Measurements from ENCODE around the gene ANXA5. TPM values are rescaled to one million over a fixed set of nuclear protein-coding genes. Genes with fewer than 3 reads are reported as not detected.

ANXA5 gene
- total RNA-seq, 2 donors from 2014 or later: 88.4 to 122 TPM

GRCh38 chr4:121679267-121679666 lies 17.5 kb downstream of the ANXA5 start:
- no peak for DNase-seq
- Histone ChIP-seq H3K9ac (ENCODE audit: low read depth in 2 of 2, low read length in 2 of 2) (no peak overlapping the region), H3K4me3 (no peak overlapping the region), H3K9me3 (no peaks in the 10 kb centered on the region), H3K4me1 (no peaks in the 10 kb centered on the region), H3K36me3 (no peaks in the 10 kb centered on the region), H3K27me3 (no peaks in the 10 kb centered on the region), H3K27ac (no peak overlapping the region)
- intact Hi-C loops (cut with DNase I): no loop called here
- TF ChIP-seq, protein P1, sequence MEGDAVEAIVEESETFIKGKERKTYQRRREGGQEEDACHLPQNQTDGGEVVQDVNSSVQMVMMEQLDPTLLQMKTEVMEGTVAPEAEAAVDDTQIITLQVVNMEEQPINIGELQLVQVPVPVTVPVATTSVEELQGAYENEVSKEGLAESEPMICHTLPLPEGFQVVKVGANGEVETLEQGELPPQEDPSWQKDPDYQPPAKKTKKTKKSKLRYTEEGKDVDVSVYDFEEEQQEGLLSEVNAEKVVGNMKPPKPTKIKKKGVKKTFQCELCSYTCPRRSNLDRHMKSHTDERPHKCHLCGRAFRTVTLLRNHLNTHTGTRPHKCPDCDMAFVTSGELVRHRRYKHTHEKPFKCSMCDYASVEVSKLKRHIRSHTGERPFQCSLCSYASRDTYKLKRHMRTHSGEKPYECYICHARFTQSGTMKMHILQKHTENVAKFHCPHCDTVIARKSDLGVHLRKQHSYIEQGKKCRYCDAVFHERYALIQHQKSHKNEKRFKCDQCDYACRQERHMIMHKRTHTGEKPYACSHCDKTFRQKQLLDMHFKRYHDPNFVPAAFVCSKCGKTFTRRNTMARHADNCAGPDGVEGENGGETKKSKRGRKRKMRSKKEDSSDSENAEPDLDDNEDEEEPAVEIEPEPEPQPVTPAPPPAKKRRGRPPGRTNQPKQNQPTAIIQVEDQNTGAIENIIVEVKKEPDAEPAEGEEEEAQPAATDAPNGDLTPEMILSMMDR (IDR thresholded peaks at IDR 0.05): no peak

DNA sequence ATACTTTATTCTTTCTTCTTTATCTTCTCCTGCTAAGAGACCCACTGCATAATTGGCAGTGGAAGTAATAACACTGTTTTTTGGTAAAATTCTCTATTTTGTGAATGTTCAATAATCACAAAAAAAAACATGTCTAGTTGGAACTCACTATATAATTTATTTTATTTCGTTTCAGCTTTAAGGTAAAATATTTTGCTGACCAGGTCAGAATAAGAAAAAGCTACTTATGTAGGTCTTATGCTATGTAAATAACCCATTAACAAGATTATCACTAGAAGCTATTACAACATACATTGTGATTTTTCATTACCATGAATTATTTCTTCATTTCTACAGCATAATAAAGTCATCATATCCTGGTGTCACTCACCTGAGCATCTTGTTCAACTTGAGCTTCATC lies 19.3 kb downstream of the ANXA5 start:
- Histone ChIP-seq H3K9ac (ENCODE audit: low read depth in 2 of 2, low read length in 2 of 2) (no peak overlapping the region), H3K27me3 (no peaks in the 10 kb centered on the region), H3K4me3 (no peak overlapping the region), H3K9me3 (no peaks in the 10 kb centered on the region), H3K4me1 (no peaks in the 10 kb centered on the region), H3K27ac (no peak overlapping the region), H3K36me3 (no peaks in the 10 kb centered on the region)
- no peak for DNase-seq
- TF ChIP-seq, protein P1 (IDR thresholded peaks at IDR 0.05): no peak
- intact Hi-C loops (cut with DNase I): no loop called here

DNA sequence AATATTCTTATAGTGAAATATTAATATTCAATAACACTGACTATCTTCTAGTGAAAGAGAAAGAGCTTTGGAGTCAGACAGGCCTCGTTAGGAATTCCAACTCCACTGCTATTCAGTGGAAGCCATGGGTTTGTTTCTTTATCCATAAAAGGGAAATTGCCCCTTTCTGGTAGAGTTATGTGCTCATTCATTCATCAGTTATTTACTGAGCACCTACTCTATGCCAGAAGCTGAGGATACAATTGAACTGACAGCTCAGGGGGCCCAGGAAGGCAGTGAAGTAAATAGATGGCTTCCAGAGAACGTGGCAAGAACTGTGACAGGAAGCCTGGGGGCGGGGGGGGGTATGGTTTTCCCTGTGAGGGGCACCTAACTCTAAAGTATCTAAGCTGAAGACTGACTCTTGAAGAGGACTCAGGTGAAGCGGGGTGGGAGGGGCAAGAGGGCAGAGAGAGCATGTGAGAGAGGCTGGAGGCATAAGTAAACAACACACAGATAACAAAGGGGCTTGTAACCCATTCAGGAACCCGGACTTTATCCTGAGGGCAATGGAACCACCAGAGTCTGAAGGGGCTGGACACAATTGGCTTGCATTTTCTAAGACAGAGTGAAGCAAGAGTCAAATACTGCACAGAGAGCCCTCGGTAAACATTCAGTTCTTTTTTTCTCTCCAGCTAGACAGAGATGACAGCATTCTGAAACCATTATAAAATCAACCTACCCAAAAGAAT lies 20.3 kb downstream of the ANXA5 start:
- DNase-seq: no peak
- Histone ChIP-seq H3K9me3 (no peaks in the 10 kb centered on the region), H3K27ac (no peak overlapping the region), H3K9ac (ENCODE audit: low read depth in 2 of 2, low read length in 2 of 2) (no peak overlapping the region), H3K4me3 (no peak overlapping the region), H3K4me1 (no peaks in the 10 kb centered on the region), H3K36me3 (no peaks in the 10 kb centered on the region), H3K27me3 (no peaks in the 10 kb centered on the region)
- TF ChIP-seq, protein P1 (IDR thresholded peaks at IDR 0.05): no peak
- intact Hi-C loops (cut with DNase I): no loop called here

DNA sequence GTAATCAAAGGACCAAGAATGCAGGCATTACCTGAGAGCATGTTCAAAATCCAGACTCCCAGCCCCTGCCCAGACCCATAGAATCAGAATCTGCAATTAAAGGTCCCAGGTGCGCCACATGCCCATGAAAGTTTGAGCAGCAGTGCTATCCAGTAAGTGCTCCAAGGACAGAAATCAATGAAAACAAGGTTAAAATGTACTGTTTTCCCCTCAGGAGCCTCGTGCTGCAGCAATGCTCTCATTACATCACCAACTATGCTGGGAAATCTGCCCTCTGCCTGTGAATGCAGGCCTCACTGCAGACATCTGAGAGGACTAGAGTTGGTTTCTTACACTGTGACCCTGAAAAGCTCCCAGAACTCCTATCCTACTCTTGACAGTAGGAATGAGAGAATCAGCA lies 21.1 kb downstream of the ANXA5 start:
- H3K27ac ChIP-seq: no peak overlapping the region
- no peaks in the 10 kb centered on the region for H3K36me3 ChIP-seq
- no peaks in the 10 kb centered on the region for H3K27me3 ChIP-seq
- H3K4me3 ChIP-seq: no peak overlapping the region
- TF ChIP-seq, protein P1 (IDR thresholded peaks at IDR 0.05): no peak
- no peak overlapping the region for H3K9ac ChIP-seq (ENCODE audit: low read depth in 2 of 2, low read length in 2 of 2)
- no peaks in the 10 kb centered on the region for H3K4me1 ChIP-seq
- no peak for DNase-seq
- intact Hi-C loops (cut with DNase I): no loop called here
- no peaks in the 10 kb centered on the region for H3K9me3 ChIP-seq

- Histone ChIP-seq H3K4me1 (no peaks in the 10 kb centered on the region), H3K9me3 (no peaks in the 10 kb centered on the region), H3K4me3 (no peak overlapping the region), H3K36me3 (peaks cover 4% of the 10 kb centered on the region), H3K9ac (ENCODE audit: low read depth in 2 of 2, low read length in 2 of 2) (no peak overlapping the region), H3K27me3 (no peaks in the 10 kb centered on the region), H3K27ac (no peak overlapping the region)
- DNase-seq: no peak
- intact Hi-C loops (cut with DNase I): no loop called here
- TF ChIP-seq, protein P1 (IDR thresholded peaks at IDR 0.05): no peak
Observed at GRCh38 chr4:121674696-121675095, 22.1 kb downstream of the ANXA5 start.
